Non-pigmented ciliary epithelial cell (primary cell): ENCODE results near the gene EIF3C.
"Not testable (repeated sequence)": the region's sequence is repeated elsewhere in the genome, so short reads cannot be mapped to it uniquely, and the experiment has no call there.

Experiments
- DNase-seq: peaks from one replicate; pipeline ENCODE4 v3.0.0-alpha.2; 2010; ENCODE audit warnings: low read depth

EIF3C gene

GRCh38 chr16:28750469-28751067 lies 39.3 kb downstream of the EIF3C start:
- not testable (repeated sequence) for DNase-seq

DNA sequence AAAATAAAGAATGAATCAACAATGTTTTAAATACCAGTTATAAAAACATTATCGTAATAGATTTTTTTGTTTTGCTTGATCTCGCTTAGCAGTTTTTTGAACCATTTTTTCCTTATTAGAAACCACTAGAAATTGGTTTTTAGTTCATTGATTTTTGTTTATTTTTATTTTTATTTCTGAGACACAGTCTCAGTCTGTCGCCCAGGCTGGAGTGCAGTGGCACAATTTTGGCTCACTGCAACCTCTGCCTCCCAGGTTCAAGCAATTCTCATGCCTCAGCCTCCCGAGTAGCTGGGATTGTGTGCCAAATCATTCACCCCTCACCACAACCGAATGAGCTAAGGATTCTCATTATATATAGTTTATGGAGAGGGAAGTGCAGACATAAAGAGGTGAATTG lies 40.2 kb downstream of the EIF3C start, which contains the start of gene NPIPB9:
TSS of gene NPIPB9 (plus strand) at position 301 of the 400 bp plus-strand sequence.
- DNase-seq: not testable (repeated sequence)

DNA sequence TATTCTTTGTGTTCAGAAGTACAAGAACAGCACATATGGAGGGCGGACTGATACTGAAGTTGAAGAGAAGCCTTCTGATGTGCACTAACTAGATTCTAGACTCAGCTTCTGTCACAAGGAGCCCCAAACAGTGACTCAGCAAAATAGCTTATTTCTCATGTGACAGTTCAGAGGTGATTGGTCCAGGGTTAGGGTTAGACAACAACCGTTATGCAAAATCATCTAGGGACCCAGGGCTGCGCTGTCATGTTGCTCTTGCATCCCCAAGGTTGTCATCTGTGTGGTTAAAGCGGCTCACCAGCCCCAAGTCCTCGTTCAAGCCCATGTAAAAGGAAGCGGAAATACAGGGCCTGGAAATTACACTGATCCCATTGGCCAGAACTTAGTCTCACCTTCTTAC lies 70.4 kb downstream of the EIF3C start:
- not testable (repeated sequence) for DNase-seq

DNA sequence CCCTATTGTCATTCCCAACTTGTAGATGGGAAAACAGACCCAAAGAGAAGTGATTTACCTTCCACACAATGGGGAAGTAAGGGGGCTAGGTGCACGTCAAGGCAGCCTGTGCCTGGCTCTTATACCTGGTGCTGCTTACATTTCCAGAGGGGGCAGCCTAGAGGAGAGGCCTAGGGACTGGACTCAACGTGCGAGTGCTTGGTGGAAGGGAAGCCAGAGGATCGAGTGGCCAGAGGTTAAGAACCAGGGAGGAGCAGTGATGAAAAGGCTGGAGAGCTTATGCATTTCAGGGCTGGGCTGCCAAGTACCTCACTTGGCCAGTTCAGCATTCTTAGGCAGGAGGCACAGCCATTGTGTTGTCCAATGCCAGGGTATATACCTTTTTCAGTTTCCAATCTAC lies 71.1 kb downstream of the EIF3C start:
- not testable (repeated sequence) for DNase-seq
